H9 (cell line): Measurements from ENCODE around the gene KCNAB2. TPM values are rescaled to one million over a fixed set of nuclear protein-coding genes. Genes with fewer than 3 reads are reported as not detected.

ENCODE experiments used
- DNase-seq: peaks from one replicate; pipeline ENCODE4 v3.0.0-alpha.2; 2017
- H2AFZ ChIP-seq: one replicate; pipeline ENCODE4 v1.6.1; 2013; ENCODE audit warnings: mild to moderate bottlenecking, low read length, control low read depth, moderate library complexity
- H2AK5ac ChIP-seq: 2 replicates; pipeline ENCODE4 v1.6.1; 2013; ENCODE audit warnings: low read length, control low read depth, mixed read lengths; ENCODE audit not compliant: insufficient read length
- H2BK120ac ChIP-seq: one replicate; pipeline ENCODE4 v1.6.1; 2013; ENCODE audit warnings: low read depth, mild to moderate bottlenecking, low read length, control low read depth, inconsistent platforms; ENCODE audit not compliant: poor library complexity, severe bottlenecking
- H2BK12ac ChIP-seq: 2 replicates; pipeline ENCODE4 v1.6.1; 2013; ENCODE audit warnings: low read length, control low read depth, mixed read lengths, low read depth; ENCODE audit not compliant: insufficient read length
- H2BK15ac ChIP-seq: 2 replicates; pipeline ENCODE4 v1.6.1; 2013; ENCODE audit warnings: low read depth, low read length, control low read depth
- H2BK20ac ChIP-seq: one replicate; pipeline ENCODE4 v1.6.1; 2013; ENCODE audit warnings: low read depth, mild to moderate bottlenecking, low read length, control low read depth, inconsistent platforms; ENCODE audit not compliant: poor library complexity, severe bottlenecking
- H2BK5ac ChIP-seq: 2 replicates; pipeline ENCODE4 v1.6.1; 2013; ENCODE audit warnings: low read length, control low read depth, mixed read lengths; ENCODE audit not compliant: insufficient read length
- H3K14ac ChIP-seq: 2 replicates; pipeline ENCODE4 v1.6.1; 2013; ENCODE audit warnings: low read length, control low read depth; ENCODE audit not compliant: insufficient read depth
- H3K18ac ChIP-seq: 2 replicates; pipeline ENCODE4 v1.6.1; 2013; ENCODE audit warnings: low read depth, mild to moderate bottlenecking, mixed read lengths, low read length, control low read depth; ENCODE audit not compliant: insufficient read length
- H3K23ac ChIP-seq: 2 replicates; pipeline ENCODE4 v1.6.1; 2013; ENCODE audit warnings: low read length, control low read depth, mixed read lengths, low read depth; ENCODE audit not compliant: insufficient read length
- H3K23me2 ChIP-seq: 2 replicates; pipeline ENCODE4 v1.6.1; 2013; ENCODE audit warnings: low read depth, mild to moderate bottlenecking, mixed read lengths, low read length, control low read depth; ENCODE audit not compliant: insufficient read length, poor library complexity, severe bottlenecking
- H3K27ac ChIP-seq: 2 replicates; pipeline ENCODE4 v1.5.1; 2013; ENCODE audit warnings: low read length, control low read depth, mixed read lengths, low read depth; ENCODE audit not compliant: insufficient read length
- H3K27me3 ChIP-seq: 2 replicates; pipeline ENCODE4 v1.6.1; 2013; ENCODE audit warnings: low read length, control low read depth, inconsistent platforms; ENCODE audit not compliant: insufficient read depth
- H3K4ac ChIP-seq: 2 replicates; pipeline ENCODE4 v1.6.1; 2013; ENCODE audit warnings: low read depth, mild to moderate bottlenecking, control low read depth, inconsistent platforms, low read length, moderate library complexity
- H3K4me1 ChIP-seq: 2 replicates; pipeline ENCODE4 v1.6.1; 2013; ENCODE audit warnings: low read length, control low read depth, inconsistent platforms; ENCODE audit not compliant: insufficient read depth
- H3K4me2 ChIP-seq: 2 replicates; pipeline ENCODE4 v1.6.1; 2013; ENCODE audit warnings: low read length, control low read depth, mixed read lengths; ENCODE audit not compliant: insufficient read length, insufficient read depth
- H3K56ac ChIP-seq: 2 replicates; pipeline ENCODE4 v1.6.1; 2013; ENCODE audit warnings: low read depth, mild to moderate bottlenecking, mixed read lengths, low read length, control low read depth; ENCODE audit not compliant: insufficient read length
- H3K79me1 ChIP-seq: 2 replicates; pipeline ENCODE4 v1.6.1; 2013; ENCODE audit warnings: low read depth, mild to moderate bottlenecking, moderate library complexity, low read length, control low read depth, inconsistent platforms; ENCODE audit not compliant: insufficient read depth, poor library complexity, severe bottlenecking
- H3K79me2 ChIP-seq: 2 replicates; pipeline ENCODE4 v1.6.1; 2013; ENCODE audit warnings: low read length, control low read depth, inconsistent platforms; ENCODE audit not compliant: insufficient read depth
- H3K9ac ChIP-seq: 2 replicates; pipeline ENCODE4 v1.6.1; 2013; ENCODE audit warnings: low read length, control low read depth, mixed read lengths; ENCODE audit not compliant: insufficient read length; ENCODE audit errors: extremely low read depth
- H3K9me3 ChIP-seq: one replicate; pipeline ENCODE4 v1.6.1; 2013; ENCODE audit warnings: low read depth, low read length, inconsistent platforms; ENCODE audit not compliant: control insufficient read depth
- H3T11ph ChIP-seq: one replicate; pipeline ENCODE4 v1.6.1; 2013; ENCODE audit warnings: mild to moderate bottlenecking, low read length, control low read depth, inconsistent platforms
- H4K20me1 ChIP-seq: one replicate; pipeline ENCODE4 v1.6.1; 2013; ENCODE audit not compliant: control insufficient read depth, insufficient read length, insufficient read depth
- H4K5ac ChIP-seq: 2 replicates; pipeline ENCODE4 v1.6.1; 2013; ENCODE audit warnings: low read depth, mild to moderate bottlenecking, mixed read lengths, low read length, control low read depth; ENCODE audit not compliant: insufficient read length
- H4K8ac ChIP-seq: replicated peaks from 2 replicates; pipeline ENCODE4 v1.6.1; 2013; ENCODE audit warnings: low read length, control low read depth, mixed read lengths, low read depth; ENCODE audit not compliant: insufficient read length
- H4K91ac ChIP-seq: 2 replicates; pipeline ENCODE4 v1.6.1; 2013; ENCODE audit warnings: low read depth, mild to moderate bottlenecking, moderate library complexity, mixed read lengths, low read length, control low read depth; ENCODE audit not compliant: insufficient read length
- H3K27ac Mint-ChIP-seq, 3 experiments: 2 replicates in 2 of 3; 3 replicates in 1 of 3; pipeline ENCODE4 v1.8.0; 2020 to 2021; ENCODE audit warnings: mixed read lengths in 3 of 3, mild to moderate bottlenecking in 1 of 3, moderate library complexity in 1 of 3
- H3K27me3 Mint-ChIP-seq: 2 replicates; pipeline ENCODE4 v1.8.0; 2021; ENCODE audit warnings: low read depth, mild to moderate bottlenecking, moderate library complexity, mixed read lengths
- H3K36me3 Mint-ChIP-seq, 3 experiments: 2 replicates in 2 of 3; 3 replicates in 1 of 3; pipeline ENCODE4 v1.8.0; 2020 to 2021; ENCODE audit warnings: low read depth in 3 of 3, mixed read lengths in 3 of 3; ENCODE audit not compliant: insufficient read depth in 1 of 3
- H3K4me1 Mint-ChIP-seq, 2 experiments: 2 replicates each; pipeline ENCODE4 v1.8.0; 2020; ENCODE audit warnings: mixed read lengths in 2 of 2
- H3K4me3 Mint-ChIP-seq, 2 experiments: 2 replicates in 1 of 2; 3 replicates in 1 of 2; pipeline ENCODE4 v1.8.0; 2020 to 2021; ENCODE audit warnings: mild to moderate bottlenecking in 2 of 2, mixed read lengths in 2 of 2, moderate library complexity in 1 of 2
- H3K9me3 Mint-ChIP-seq, 2 experiments: 2 replicates in 1 of 2; 3 replicates in 1 of 2; pipeline ENCODE4 v1.8.0; 2020; ENCODE audit warnings: mild to moderate bottlenecking in 2 of 2, mixed read lengths in 2 of 2, moderate library complexity in 1 of 2
- CTCF ChIP-seq: fragments of 200-600 bp; sonication (generic); conservative IDR thresholded peaks from 3 replicates; pipeline ENCODE4 v1.8.0; 2021; ENCODE audit warnings: antibody characterized with exemption, mild to moderate bottlenecking
- WGBS: extraction: QIAGEN DNeasy Blood & Tissue Kit; methylation state at CpG from one replicate; pipeline ENCODE4 v1.1.7; 2013; ENCODE audit warnings: missing lambda C conversion rate, low lambda C conversion rate, mixed read lengths; ENCODE audit not compliant: insufficient read length; ENCODE audit errors: extremely low coverage; 5-methylcytosine and 5-hydroxymethylcytosine counted together
- total RNA-seq: library from RNA; stranded (reverse); gene quantifications from 2 replicates; pipeline ENCODE4 v1.2.1, GENCODE V29; 2021

KCNAB2 gene
- total RNA-seq, 1 experiment from 2014 or later = 8.3 TPM

GRCh38 chr1:6035719-6036118, 10.0 kb upstream of the KCNAB2 start:
- no peak overlapping the region for H4K91ac ChIP-seq
- no CpG with 5 or more reads among the region's 12 CpGs for WGBS
- H3K18ac ChIP-seq = no peak overlapping the region
- no peak for TF ChIP-seq CTCF
- no peak for DNase-seq
- no peak overlapping the region for H3K9ac ChIP-seq
- H2BK120ac ChIP-seq = no peak overlapping the region
- H3K27ac Mint-ChIP-seq = no peak overlapping the region; a peak in 1 of 7 replicates
- no peak overlapping the region for H2BK20ac ChIP-seq
- peaks cover 41% of the 10 kb centered on the region for H3K27me3 Mint-ChIP-seq
- peaks cover 3% of the 10 kb centered on the region for H4K20me1 ChIP-seq
- peaks cover 5% of the 10 kb centered on the region; the same call in 1 of the 2 replicates for H3K4me1 ChIP-seq
- no peaks in the 10 kb centered on the region for H3K27me3 ChIP-seq
- H3K14ac ChIP-seq = no peak overlapping the region
- H2BK15ac ChIP-seq = no peak overlapping the region
- H2BK5ac ChIP-seq = no peak overlapping the region
- H2AK5ac ChIP-seq = no peak overlapping the region
- H3K79me2 ChIP-seq = no peaks in the 10 kb centered on the region
- H3K4me3 Mint-ChIP-seq = no peak overlapping the region; a peak in 1 of 5 replicates
- H3K4me2 ChIP-seq = no peak overlapping the region
- H3K27ac ChIP-seq = no peak overlapping the region
- H3K23me2 ChIP-seq = peaks cover 4% of the 10 kb centered on the region
- H2AFZ ChIP-seq = no peak overlapping the region
- no peak overlapping the region for H4K5ac ChIP-seq
- no peak overlapping the region for H3K56ac ChIP-seq
- no peaks in the 10 kb centered on the region; a peak in 1 of 7 replicates for H3K36me3 Mint-ChIP-seq
- H3T11ph ChIP-seq = no peak overlapping the region
- no peaks in the 10 kb centered on the region; a peak in 1 of 5 replicates for H3K9me3 Mint-ChIP-seq
- no peaks in the 10 kb centered on the region for H3K79me1 ChIP-seq
- no peaks in the 10 kb centered on the region for H3K9me3 ChIP-seq
- peaks cover 19 to 20% of the 10 kb centered on the region in 2 experiments for H3K4me1 Mint-ChIP-seq
- no peak overlapping the region for H4K8ac ChIP-seq
- H3K4ac ChIP-seq = no peak overlapping the region
- H2BK12ac ChIP-seq = no peak overlapping the region
- no peak overlapping the region for H3K23ac ChIP-seq
